PFSK-1 (cell line): ENCODE measurements around the gene MRFAP1L1.

Source experiments
- FOXP2 ChIP-seq: optimal IDR thresholded peaks from 2 replicates; pipeline ENCODE3; 2011; ENCODE audit warnings: borderline replicate concordance, control low read depth, inconsistent platforms; ENCODE audit not compliant: insufficient read depth; ENCODE audit errors: extremely low read length, extremely low read depth
- POLR2AphosphoS5 ChIP-seq: IDR thresholded peaks from 2 replicates; pipeline ENCODE4 v1.6.1; 2012; ENCODE audit warnings: low read depth, mild to moderate bottlenecking, control low read depth, low read length, moderate library complexity
- REST ChIP-seq, 2 experiments: IDR thresholded peaks; 2 replicates each; pipeline versions ENCODE4 v1.6.1 to v1.8.0; 2011 to 2012; ENCODE audit warnings: low read depth in 2 of 2, low read length in 2 of 2, control low read depth in 1 of 2, inconsistent platforms in 1 of 2, mild to moderate bottlenecking in 1 of 2, moderate library complexity in 1 of 2; ENCODE audit not compliant: insufficient read depth in 1 of 2
- SIN3A ChIP-seq: IDR thresholded peaks from 2 replicates; pipeline ENCODE4 v1.6.1; 2012; ENCODE audit warnings: mild to moderate bottlenecking, low read length, moderate library complexity, borderline replicate concordance; ENCODE audit not compliant: insufficient read depth
- TAF1 ChIP-seq: IDR thresholded peaks from 2 replicates; pipeline ENCODE4 v1.6.1; 2012; ENCODE audit warnings: low read length, control low read depth, borderline replicate concordance; ENCODE audit not compliant: insufficient read depth

- no peak for TF ChIP-seq POLR2AphosphoS5
- TF ChIP-seq REST (IDR thresholded peaks at IDR 0.05; ENCODE audit: insufficient read depth in 1 of 2, low read depth in 2 of 2, low read length in 2 of 2) = no peak
- no peak for TF ChIP-seq SIN3A
- no peak for TF ChIP-seq TAF1
- no peak for TF ChIP-seq FOXP2
Observed at GRCh38 chr4:6716958-6717655, 7.4 kb upstream of the MRFAP1L1 start.
